Gastroesophageal sphincter (tissue), 4 donors: Measurements from ENCODE around the gene LNP1. TPM values are rescaled to one million over a fixed set of nuclear protein-coding genes. Genes with fewer than 3 reads are reported as not detected.

ENCODE experiments used
- ATAC-seq: fragments of 150-250 bp; one replicate; pipeline ENCODE4 v1.9.1; 2016; ENCODE audit warnings: mild to moderate bottlenecking, moderate library complexity
- H3K27ac ChIP-seq, 4 donors: fragments of 200-600 bp; sonication (generic) in 3 of 4; 1 replicate in 3 of 4; 2 replicates in 1 of 4; pipeline ENCODE4 v1.5.1; 2016 to 2019
- H3K27me3 ChIP-seq: fragments of 200-600 bp; sonication (generic); one replicate; pipeline ENCODE4 v1.5.1; 2019
- H3K36me3 ChIP-seq, 2 donors: fragments of 200-600 bp; sonication (generic); one replicate each; pipeline ENCODE4 v1.5.1; 2019; ENCODE audit warnings: control low read depth in 1 of 2
- H3K4me1 ChIP-seq, 3 donors: fragments of 200-600 bp; sonication (generic); 1 replicate in 2 of 3; 2 replicates in 1 of 3; pipeline ENCODE4 v1.5.1; 2016 to 2019; ENCODE audit warnings: control low read depth in 2 of 3
- H3K4me3 ChIP-seq, 2 donors: fragments of 200-600 bp; sonication (generic); one replicate each; pipeline ENCODE4 v1.5.1; 2019; ENCODE audit warnings: mild to moderate bottlenecking in 1 of 2, moderate library complexity in 1 of 2
- H3K9me3 ChIP-seq, 3 donors: fragments of 200-600 bp; sonication (generic); one replicate each; pipeline ENCODE4 v1.5.1; 2017 to 2019; ENCODE audit warnings: control low read depth in 2 of 3
- EP300 ChIP-seq: sonication (generic); formaldehyde crosslinking; IDR thresholded peaks from one replicate; pipeline ENCODE4 v1.6.1; 2017; ENCODE audit warnings: antibody characterized with exemption, mild to moderate bottlenecking
- POLR2A ChIP-seq, 2 donors: fragments of 450-650 bp; IDR thresholded peaks; one replicate each; pipeline ENCODE4 v1.6.1; 2017; ENCODE audit warnings: antibody characterized with exemption in 2 of 2, mild to moderate bottlenecking in 2 of 2, moderate library complexity in 1 of 2
- POLR2AphosphoS5 ChIP-seq: sonication (generic); formaldehyde crosslinking; IDR thresholded peaks from one replicate; pipeline ENCODE4 v1.6.1; 2017; ENCODE audit warnings: antibody characterized with exemption
- WGBS, 2 donors: methylation state at CpG; one replicate each; pipeline ENCODE4 v1.1.5; 2018; ENCODE audit warnings: low coverage in 1 of 2; 5-methylcytosine and 5-hydroxymethylcytosine counted together
- total RNA-seq, 4 donors: library from RNA; depleted of rRNA; stranded (reverse); fragments of >200 nt; gene quantifications; one replicate each; pipeline ENCODE4 v1.1.0, GENCODE V29; 2016
- TF ChIP-seq, protein P1 (sequence below), 4 experiments: fragments of 200-600 bp in 2 of 4; fragments of 450-650 bp in 2 of 4; sonication (generic) in 1 of 4; IDR thresholded peaks; one replicate each; pipeline ENCODE4 v1.5.1; 2017 to 2019; ENCODE audit warnings: antibody characterized with exemption in 4 of 4, mild to moderate bottlenecking in 2 of 4, moderate library complexity in 2 of 4

Gene LNP1
- total RNA-seq, 4 donors from 2014 or later = 2.3 to 3.9 (median 3.2) TPM

DNA sequence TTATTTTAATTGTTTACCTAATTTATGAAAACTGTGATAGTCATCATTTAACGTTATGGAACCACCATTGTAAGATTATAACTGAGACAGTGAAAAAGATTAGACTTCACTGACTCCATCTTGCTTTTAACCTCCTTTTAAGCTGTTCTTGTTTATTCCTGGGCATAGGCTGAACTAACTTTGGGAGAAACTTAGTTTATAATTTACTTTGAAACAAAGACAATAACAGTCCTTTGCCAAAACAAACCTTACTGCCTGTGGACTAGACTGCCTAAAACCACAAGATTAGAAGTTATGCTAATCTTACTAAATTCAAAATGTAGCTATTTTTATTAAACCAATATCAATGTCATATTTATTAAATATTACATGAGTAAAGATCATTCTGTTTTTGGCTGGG lies 46.7 kb downstream of the LNP1 start:
- Histone ChIP-seq H3K27ac (no peak overlapping the region), H3K27me3 (no peaks in the 10 kb centered on the region), H3K4me3 (no peak overlapping the region), H3K4me1 (no peaks in the 10 kb centered on the region), H3K9me3 (peaks cover 0 to 6% (median 0%) of the 10 kb centered on the region in 3 donors), H3K36me3 (no peaks in the 10 kb centered on the region)
- TF ChIP-seq POLR2A (IDR thresholded peaks at IDR 0.05) (no peak), EP300 (no peak), POLR2AphosphoS5 (no peak)
- TF ChIP-seq, protein P1, sequence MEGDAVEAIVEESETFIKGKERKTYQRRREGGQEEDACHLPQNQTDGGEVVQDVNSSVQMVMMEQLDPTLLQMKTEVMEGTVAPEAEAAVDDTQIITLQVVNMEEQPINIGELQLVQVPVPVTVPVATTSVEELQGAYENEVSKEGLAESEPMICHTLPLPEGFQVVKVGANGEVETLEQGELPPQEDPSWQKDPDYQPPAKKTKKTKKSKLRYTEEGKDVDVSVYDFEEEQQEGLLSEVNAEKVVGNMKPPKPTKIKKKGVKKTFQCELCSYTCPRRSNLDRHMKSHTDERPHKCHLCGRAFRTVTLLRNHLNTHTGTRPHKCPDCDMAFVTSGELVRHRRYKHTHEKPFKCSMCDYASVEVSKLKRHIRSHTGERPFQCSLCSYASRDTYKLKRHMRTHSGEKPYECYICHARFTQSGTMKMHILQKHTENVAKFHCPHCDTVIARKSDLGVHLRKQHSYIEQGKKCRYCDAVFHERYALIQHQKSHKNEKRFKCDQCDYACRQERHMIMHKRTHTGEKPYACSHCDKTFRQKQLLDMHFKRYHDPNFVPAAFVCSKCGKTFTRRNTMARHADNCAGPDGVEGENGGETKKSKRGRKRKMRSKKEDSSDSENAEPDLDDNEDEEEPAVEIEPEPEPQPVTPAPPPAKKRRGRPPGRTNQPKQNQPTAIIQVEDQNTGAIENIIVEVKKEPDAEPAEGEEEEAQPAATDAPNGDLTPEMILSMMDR (IDR thresholded peaks at IDR 0.05) = no peak
- WGBS, 2 donors = 87 to 88% methylated on average over 1 of the region's 1 CpG
- ATAC-seq = no peak

GRCh38 chr3:100449214-100449613 lies 47.9 kb downstream of the LNP1 start:
- WGBS, 2 donors = 54 to 64% methylated on average over 2 of the region's 2 CpGs
- Histone ChIP-seq H3K9me3 (no peaks in the 10 kb centered on the region), H3K27ac (no peak overlapping the region), H3K4me1 (no peaks in the 10 kb centered on the region), H3K27me3 (no peaks in the 10 kb centered on the region), H3K4me3 (no peak overlapping the region), H3K36me3 (no peaks in the 10 kb centered on the region)
- no peak for TF ChIP-seq POLR2A (IDR thresholded peaks at IDR 0.05)
- TF ChIP-seq, protein P1 (IDR thresholded peaks at IDR 0.05) = no peak
- no peak for TF ChIP-seq EP300
- TF ChIP-seq POLR2AphosphoS5 = no peak
- no peak for ATAC-seq

- no peak for TF ChIP-seq POLR2AphosphoS5
- TF ChIP-seq POLR2A (IDR thresholded peaks at IDR 0.05) = no peak
- TF ChIP-seq, protein P1 (IDR thresholded peaks at IDR 0.05) = no peak
- no peak for TF ChIP-seq EP300
- WGBS, 2 donors = 65 to 79% methylated on average over 3 to 4 of the region's 4 CpGs
- Histone ChIP-seq H3K4me1 (no peaks in the 10 kb centered on the region), H3K27ac (no peak overlapping the region), H3K27me3 (no peaks in the 10 kb centered on the region), H3K4me3 (no peak overlapping the region), H3K36me3 (peaks cover 0 to 3% of the 10 kb centered on the region in 2 donors), H3K9me3 (no peaks in the 10 kb centered on the region)
- no peak for ATAC-seq
Observed at GRCh38 chr3:100454677-100455076, 53.3 kb downstream of the LNP1 start.

DNA sequence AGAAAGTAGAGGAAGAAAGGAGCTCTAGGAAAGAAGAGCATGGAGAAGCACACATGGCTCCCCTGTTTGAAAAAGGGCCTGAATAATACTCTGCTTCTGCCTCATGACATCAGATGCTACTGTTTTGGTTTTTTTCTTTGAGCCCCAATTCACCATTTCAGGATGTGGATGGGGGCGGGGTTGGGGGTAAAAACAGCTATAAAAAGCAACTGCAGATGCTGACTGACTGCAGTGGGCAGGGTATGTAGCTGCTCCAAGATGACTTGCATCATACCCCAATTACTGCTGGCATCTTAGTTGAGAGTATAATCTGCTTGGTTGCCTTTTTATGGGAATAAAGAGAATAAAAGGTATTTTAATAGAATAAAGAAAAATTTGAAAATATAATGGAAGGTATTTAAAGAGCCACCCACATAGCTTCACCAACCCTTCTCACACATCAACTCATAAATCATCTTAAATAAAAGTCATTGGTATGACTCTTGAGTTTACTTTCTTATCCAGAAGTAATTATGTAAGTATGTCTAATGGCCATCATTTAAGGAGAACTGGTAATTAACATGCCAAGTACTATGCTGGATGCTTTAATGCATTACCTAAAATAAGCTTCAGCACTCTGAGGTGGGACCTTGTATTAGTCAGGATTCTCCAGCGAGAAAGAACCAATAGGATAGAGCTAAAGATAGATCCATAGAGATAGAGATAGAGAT lies 54.7 kb downstream of the LNP1 start:
- no peak for ATAC-seq
- TF ChIP-seq EP300 = no peak
- no peak for TF ChIP-seq POLR2A (IDR thresholded peaks at IDR 0.05)
- no peak for TF ChIP-seq POLR2AphosphoS5
- TF ChIP-seq, protein P1 (IDR thresholded peaks at IDR 0.05) = no peak
- Histone ChIP-seq H3K9me3 (no peaks in the 10 kb centered on the region), H3K4me1 (no peaks in the 10 kb centered on the region), H3K27me3 (no peaks in the 10 kb centered on the region), H3K27ac (no peak overlapping the region), H3K36me3 (peaks cover 0 to 3% of the 10 kb centered on the region in 2 donors), H3K4me3 (no peak overlapping the region)
- 67 to 100% methylated on average over 1 to 2 of the region's 2 CpGs for WGBS, 2 donors

DNA sequence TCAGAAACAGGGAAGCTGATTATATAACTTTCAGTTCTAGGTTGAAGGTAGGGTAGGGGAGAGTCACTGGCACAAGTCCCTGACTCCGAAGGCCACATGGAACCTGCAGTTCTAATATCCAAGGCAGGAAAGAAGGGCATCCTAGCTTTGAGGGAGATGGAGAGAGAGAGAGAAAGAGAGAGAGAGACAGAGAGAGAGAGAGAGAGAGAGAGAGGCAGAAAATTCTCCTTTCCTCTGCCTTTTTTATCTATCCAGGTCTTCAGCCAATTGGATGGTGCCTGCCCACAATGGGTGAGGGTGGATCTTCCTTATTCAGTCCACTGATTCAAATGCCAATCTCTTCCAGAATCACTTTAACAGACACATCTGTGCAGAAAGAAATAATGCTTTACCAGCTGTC lies 55.4 kb downstream of the LNP1 start:
- Histone ChIP-seq H3K27me3 (no peaks in the 10 kb centered on the region), H3K27ac (no peak overlapping the region), H3K4me1 (no peaks in the 10 kb centered on the region), H3K36me3 (peaks cover 0 to 3% of the 10 kb centered on the region in 2 donors), H3K4me3 (no peak overlapping the region), H3K9me3 (no peaks in the 10 kb centered on the region)
- TF ChIP-seq POLR2AphosphoS5 (no peak), EP300 (no peak), POLR2A (IDR thresholded peaks at IDR 0.05) (no peak)
- TF ChIP-seq, protein P1 (IDR thresholded peaks at IDR 0.05) = no peak
- no peak for ATAC-seq
- 80 to 89% methylated on average over 1 of the region's 1 CpG for WGBS, 2 donors
